ENCODE data around the gene PRKCA.

- TF ChIP-seq CTCF (IDR thresholded peaks at IDR 0.05; ENCODE audit: low read depth, low read length) (no peak), MAX (IDR thresholded peaks at IDR 0.05; ENCODE audit: low read depth, low read length) (no peak)
Measured at GRCh38 chr17:66789961-66790437, 487.6 kb downstream of the PRKCA start.

Measured in NB4 (cell line).